NCI-H2081 (cell line): ENCODE data around the gene TPO.
"Not testable (repeated sequence)": the region's sequence is repeated elsewhere in the genome, so short reads cannot be mapped to it uniquely, and the experiment has no call there.

Experiments used
- DNase-seq, 2 experiments: peaks; one replicate each; lab custom pipeline; 2025; lab: John Stamatoyannopoulos, UW

The TPO gene

DNA sequence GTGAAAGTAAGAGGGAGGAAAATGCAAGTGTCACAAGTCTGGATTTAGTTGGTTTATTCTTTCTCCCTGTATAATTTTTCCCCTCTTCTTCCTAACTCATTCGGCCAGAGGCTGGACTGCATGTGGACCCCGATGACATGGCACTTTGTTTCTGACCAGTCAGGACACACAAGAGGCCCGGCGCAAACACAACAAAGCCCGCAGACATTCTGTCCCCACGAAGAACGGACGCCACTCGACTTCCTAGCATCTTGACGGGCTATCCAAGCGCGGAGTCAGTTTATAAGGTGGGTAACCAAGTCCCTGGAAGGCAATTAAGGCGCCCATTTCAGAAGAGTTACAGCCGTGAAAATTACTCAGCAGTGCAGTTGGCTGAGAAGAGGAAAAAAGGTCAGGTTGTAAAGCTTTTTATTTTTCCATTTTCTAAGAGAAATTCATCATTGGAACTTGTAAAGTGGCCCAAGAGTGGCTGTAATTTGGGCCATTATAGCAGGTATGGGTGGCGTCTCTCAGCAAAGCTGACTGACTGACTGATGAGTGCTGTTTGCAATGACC, at the start of gene TPO:
TPO (plus strand) TSS at position 308 of the 555 bp plus-strand sequence. CDS start 946 bp downstream, outside the sequence.
- DNase-seq = no peak

DNA sequence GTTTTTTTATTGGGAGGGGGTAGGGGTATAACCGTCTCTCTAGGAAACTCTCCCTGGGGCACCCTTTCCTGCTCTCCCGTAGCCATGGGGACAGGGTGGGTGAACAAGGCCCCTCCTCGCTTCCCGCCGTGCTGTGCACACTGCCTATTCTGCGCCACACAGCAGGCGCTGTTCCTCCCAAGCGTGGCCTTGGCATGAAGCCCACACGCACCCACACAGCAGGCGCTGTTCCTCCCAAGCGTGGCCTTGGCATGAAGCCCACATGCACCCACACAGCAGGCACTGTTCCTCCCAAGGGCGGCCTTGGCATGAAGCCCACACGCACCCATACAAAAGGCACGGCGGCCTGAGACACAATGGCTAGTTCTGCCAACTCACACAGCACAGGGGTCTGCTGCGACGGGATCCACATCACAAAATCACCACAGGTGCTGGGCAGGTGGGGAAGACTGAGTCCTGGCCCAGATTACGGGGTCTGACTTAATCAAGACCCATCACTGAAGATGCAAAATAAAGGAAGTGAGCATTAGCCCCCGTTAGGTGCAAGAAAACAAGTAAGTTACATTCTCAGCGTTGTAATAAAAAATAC, 46.6 kb upstream of the TPO start:
- peak; percentile 92 to 97 for DNase-seq

DNA sequence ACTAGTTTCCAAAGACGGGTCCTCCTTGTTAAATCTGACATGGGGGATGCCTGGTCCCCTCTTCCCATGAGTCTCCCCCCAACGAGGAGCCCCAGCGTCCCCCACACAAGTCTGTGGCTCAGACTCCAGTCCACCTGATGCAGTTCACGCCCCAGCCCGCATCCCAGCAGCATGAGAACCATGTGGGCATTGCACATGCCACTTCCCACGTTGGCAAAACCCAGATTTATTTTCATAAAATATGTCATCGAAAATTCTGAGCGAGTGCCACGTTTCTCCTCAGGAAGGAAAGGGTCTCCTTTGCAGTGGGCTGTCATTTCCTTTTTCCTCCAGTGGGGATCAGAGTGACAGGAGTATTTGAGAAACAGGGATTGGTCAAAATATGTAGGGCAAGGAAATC, 45.7 kb upstream of the TPO start:
- DNase-seq = no peak

DNA sequence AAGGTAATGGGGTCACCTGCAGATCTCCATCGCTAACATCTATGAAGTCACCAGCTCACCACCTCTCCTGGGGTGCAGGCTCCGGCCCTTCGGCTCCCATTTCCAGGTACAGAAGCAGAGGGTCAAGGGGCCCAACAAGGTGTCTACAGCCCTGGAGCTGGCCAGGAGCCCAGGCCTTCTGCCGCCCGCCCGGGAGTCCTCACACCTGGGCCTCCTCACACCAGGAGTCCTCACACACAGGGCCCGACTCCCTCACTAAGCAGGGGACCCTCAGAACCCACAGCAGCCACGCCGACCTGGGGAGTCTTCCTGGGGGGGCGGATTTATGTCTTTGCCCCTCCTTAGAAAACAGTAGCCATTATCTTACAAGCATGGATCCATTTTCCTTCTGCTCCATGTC, 43.4 kb upstream of the TPO start:
- DNase-seq = no peak

DNA sequence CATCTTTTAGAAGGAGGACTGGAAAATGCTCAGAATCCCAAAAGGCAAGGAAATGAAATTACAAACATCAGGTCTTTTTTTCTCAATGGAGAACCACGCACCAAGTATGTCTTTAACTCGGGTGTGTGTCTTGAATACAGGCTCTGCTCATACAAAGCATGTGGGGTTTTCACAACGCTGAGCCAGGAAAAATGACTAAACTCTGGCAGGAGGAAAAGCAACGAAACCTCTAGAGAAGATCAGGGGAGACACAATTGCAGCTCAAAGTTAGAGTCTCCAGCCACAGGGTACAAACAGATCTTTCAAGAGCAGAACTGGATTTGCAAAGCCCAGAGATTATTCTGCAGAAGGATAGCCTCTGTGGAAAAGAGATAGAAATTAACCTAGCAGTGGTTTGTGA, 42.8 kb upstream of the TPO start:
- no peak for DNase-seq

DNA sequence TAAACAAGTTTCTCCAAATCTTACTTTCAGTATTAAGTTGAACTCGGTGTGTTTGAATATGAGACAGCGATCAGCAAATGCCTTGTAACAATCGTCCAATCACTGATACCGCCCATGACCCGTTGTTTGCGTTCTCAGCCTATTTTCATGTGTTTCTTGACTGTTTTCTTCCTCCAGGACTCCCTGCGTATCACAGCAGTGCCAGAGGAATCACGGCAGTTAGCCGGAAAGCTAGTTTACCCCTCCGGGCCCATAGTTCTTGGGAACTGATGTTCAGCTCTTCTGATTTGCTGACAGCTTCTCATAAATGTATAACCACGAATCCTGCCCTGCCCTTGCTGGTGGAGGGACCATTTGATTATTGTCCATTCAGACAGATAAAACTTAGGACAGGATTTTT, 42.2 kb upstream of the TPO start:
- DNase-seq = no peak

DNA sequence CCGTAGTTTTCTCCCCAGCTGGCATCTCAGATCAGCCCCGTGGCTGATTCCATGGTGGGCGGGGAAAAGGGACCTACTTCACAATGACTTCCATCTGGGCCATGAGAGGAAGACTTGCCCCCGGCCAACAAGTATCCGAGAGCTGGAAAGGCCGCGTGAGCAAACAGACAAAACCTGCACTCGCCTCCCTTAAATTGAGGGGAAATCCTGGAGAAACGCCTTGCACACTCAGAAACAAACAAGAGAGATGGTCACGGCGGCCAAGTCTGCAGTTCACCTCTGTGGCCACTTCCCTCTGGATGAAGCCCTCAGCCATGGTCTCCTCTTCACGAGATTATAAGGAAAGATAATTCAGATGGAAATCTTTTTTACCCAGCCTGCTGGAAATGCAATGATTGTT, 39.4 kb upstream of the TPO start:
- DNase-seq = no peak

DNA sequence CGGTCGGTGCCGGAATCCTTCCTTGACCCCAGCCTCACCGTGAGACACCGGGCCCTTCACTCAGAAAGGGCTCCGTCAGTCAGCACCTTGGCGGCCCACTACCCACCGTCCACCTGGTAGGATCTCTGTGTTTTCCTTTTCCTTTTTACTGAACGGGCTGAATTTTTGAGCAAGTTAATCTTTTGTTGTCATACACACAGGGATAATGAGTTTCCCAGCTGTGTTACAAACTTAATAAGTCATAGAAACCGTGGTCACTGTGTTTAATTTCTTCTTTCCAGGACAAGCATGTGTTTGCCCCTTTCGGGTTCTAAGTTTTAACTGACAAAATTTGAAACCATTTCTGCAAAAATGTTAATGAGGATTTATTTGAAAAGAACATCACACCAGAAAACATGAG, 39.0 kb upstream of the TPO start:
- DNase-seq = no peak

DNA sequence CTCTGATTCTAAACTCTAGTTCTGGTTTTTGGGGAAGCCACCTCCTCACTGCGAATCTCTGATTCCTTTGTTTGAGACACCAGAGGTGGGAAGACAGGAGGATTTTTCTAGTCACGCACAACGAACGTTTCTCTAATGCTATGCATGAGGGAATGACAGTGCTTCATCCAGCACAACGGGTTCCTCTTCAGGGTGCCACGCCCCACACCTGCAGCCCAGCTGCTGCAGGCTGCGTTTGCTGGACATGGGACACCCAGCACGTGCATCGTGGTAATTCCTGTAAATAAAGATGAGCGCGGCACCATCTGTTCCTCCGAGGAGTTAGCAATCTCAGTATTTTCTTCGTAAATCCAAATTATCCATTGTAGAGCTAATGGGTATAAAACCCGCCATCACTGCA, 37.5 kb upstream of the TPO start:
- no peak for DNase-seq

DNA sequence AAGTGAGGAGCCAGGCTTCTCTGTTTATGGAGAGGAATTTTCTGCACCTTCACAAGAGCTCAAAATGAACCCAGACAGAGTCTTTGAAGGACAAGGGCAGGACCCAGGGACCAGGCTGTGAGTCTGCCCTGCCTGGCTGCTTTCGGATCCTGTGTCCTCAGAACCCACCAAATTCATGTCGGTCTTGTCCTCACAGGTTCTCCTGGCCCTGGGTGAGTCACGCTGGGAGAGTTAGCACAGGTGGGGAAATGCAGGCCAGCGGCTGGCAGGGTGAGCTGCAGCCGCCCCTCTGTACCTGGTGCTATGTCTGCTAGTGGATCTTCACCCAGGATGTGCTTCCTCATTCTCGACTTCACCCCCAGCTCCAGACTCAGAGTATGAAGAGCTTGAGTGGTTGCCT, 35.8 kb upstream of the TPO start:
- DNase-seq = no peak

DNA sequence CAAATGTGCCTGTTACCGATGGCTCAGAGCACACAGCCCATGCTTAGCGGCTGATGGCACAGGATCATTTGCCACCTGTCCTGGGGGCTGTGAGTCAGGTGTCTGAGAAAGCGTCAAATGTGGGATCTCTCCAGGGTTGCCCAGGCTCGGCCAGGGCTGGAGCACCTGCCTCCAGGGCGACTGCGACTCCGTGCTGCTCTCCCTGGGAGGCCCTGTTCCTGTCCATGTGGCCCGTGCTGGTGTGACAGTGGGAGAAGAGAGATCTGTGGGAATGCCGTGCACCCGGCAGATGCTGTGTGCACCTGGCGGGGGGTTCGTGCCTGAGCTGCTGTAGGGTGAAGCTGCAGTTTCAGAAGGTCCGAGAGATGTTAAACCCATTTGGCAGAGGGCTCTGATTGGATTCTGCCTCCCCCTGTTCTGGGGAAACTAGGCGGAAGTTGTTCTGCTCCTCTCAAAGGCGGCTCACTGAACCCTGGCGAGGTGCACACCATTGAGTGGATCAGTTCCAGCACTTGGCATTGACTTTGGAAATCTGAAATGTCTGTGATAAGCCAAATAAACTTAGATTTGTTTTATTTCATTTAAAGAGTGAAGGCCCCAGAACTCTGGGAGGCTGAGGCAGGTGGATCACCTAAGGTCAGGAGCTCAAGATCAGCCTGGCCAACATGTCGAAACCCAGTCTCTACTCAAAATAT, 34.7 kb upstream of the TPO start:
- DNase-seq = no peak

DNA sequence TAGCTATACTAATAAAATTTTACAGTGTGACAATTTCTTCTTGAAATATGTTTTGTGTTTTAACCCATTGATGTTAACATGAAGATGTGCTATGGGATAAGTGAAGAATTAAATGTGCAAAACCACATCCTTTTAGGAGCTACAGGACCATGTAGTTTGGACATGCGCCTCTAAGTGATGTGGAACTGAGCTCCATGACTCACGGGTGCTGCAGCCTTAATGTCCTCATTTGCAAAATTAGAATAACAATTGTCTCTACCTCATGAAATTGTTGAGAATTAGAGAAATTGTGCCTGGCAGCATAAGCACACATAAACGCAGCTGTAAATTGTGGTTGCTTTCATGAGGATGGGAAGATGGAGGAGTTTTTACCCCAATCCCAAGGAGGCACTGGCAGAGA, 31.6 kb upstream of the TPO start:
- DNase-seq = no peak

DNA sequence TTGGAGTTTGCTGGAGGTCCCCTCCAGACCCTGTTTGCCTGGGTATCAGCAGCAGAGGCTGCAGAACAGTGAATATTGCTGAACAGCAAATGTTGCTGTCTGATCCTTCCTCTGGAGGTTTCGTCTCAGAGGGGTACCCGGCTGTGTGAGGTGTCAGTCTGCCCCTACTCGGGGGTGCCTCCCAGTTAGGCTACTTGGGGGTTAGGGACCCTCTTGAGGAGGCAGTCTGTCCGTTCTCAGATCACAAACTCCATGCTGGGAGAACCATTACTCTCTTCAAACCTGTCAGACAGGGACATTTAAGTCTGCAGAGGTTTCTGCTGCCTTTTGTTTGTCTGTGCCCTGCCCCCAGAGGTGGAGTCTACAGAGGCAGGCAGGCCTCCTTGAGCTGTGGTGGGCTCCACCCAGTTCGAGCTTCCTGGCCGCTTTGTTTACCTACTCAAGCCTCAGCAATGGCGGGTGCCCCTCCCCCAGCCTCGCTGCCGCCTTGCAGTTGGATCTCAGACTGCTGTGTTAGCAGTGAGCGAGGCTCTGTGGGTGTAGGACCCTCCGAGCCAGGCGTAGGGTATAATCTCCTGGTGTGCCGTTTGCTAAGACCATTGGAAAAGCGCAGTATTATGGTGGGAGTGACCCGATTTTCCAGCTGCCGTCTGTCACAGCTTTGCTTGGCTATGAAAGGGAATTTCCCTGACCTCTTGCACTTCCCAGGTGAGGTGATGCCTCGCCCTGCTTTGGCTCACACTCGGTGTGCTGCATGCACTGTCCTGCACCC, 25.1 kb upstream of the TPO start:
- not testable (repeated sequence) for DNase-seq

DNA sequence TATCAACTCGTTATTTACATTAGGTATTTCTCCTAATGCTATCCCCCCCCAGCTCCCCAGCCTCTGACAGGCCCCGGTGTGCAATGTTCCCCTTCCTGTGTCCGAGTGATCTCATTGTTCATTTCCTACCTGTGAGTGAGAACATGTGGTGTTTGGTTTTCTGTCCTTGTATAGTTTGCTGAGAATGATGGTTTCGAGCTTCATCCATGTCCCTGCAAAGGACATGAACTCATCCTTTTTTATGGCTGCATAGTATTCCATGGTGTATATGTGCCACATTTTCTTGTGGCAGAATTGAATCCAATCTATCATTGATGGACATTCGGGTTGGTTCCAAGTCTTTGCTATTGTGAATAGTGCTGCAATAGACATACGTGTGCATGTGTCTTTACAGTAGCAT, 23.1 kb upstream of the TPO start:
- DNase-seq = not testable (repeated sequence)

DNA sequence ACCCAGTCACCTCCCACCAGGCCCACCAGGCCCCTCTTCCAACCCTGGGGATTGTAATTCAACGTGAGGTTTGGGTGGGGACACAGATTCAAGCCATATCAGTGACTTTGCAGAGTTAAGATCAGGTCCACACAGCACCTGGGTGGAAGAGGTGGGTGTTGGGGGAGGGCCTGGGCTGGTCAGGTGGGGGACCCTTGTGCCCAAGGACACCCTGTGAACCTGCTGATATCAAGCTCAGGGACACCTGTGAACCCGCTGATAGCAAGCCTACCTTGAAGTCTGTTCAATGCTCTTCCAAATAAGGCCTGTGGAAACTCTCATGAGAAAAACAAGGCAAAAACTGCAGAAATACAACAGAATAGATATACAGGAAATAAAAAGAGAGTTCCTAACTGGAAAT, 19.9 kb upstream of the TPO start:
- DNase-seq = no peak

DNA sequence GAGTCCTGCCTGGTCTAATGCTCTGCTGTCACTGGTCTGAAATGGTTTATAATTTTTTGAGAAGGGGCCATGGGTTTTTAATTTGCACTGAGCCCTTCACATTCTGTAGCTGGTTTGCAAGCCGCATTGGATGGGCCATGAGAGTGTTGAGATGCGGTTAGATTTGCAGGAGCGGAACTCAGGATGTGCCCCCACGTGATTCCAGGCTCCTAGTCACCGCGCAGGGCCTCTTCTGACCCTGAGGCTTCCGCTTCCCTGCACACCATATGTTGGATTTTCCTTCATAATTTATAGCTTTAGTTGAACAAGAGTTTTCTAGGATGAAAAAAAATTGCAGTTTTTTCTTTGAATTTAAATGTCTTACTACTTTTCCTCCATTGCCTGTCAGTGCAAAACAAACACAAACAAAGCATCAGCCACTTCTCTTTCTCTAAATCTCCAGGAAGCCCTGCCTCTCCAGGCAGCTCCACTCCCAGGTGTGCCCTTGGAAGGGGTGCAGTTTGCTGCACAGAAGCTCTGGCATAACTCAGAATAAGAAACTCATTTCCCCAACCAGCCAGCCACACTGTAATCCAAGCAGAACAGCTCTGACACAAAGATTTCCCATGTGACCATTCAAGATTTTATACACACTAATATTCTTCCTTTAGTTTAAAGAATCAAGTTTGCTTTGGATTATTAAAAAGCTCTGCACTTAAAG, 18.4 kb upstream of the TPO start:
- no peak for DNase-seq

DNA sequence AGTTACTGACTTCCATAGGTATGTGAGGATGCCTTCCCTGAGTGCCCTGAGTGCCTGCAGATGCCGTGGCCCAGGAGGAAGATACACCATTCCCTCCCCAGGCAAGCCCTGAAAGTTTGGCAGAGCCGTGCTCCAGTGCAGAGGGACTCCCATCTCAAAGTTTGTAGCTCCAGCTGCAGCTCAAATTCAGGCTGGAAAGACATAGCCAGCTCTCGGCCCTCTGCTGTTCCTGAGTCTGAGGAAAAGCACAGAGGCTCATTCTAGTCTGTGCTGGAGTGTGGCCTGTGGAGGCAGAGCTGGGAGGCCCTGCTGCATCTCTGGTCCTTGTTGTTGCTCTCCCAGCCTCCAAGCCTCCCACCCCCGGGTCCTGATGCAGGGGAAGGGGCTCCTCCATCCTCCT, 15.9 kb upstream of the TPO start:
- DNase-seq = no peak

DNA sequence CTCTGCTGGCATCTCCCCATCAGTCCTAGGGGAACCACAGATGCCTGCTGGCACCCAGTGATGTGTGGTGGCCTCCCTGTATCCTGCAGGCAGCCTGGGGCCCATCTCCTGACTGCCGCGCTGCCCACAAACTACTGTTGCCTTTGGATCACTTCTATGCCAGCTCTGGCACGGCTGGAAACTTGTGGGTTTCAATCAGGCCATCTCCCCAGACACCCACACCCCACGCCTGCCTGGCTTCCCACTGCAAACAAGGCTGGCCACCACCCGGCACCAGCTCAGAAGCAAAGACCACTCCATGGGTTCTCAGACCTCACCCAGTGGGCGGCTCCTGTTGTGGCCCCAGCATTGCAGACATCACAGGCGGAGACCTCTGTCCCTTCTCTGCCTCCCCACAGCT, 15.1 kb upstream of the TPO start:
- no peak for DNase-seq

DNA sequence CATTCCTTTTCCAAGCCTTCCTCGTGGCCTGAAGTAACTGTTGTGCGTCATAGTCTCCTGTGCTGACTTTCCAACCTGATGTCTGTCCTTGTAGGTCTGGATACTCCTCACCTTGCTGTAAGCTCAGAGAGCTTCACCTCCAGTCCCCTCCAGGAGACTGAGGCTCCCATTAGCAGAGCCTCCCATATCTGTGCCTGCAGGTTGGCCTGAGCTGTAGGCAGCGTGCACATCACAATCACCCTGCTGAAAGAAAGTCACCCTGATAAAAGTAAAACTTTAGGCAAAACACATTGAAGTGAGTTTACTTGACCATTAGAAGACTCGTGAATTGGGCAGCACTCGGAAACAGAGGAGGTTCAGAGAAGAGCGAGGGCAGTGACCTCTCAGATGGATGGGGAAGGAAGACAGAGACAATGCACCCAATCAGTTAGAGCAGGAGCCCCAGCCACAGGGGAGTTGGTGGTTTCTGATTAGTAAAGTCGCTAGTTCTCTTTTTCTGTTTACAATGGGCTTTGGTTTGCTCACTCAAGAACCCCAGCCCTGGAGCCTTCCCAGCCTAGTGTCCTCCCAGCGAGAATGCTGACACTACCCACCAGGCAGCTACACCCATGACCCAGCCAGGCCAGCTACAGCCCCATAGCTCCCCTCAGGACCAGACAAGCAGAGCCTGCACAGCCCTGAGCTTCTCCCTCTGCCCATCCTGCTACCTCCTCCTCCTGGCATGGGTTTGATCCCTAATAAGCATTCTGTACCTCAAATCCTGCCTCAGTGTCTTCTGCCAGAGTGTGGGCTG, 12.1 kb upstream of the TPO start:
- DNase-seq = no peak

DNA sequence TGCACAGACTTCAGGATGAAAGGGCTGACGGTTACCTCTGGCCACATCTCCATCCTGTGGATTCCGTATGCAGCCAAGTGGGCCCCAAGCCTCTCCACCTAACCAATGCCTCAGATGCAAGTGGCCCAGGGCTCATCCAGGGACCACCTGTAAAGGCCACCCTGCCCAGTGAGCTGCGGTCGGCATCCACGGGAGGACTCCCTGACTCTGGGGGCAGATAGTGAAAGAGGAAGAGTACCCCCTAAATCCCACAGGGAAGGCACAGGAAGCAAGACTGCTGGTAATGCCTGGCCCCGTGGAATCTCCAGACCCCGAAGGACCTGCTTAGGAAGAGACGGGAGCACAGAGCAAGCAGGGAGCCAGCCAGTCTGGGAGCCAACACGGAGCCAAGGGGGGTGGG, 11.2 kb upstream of the TPO start:
- DNase-seq = no peak

DNA sequence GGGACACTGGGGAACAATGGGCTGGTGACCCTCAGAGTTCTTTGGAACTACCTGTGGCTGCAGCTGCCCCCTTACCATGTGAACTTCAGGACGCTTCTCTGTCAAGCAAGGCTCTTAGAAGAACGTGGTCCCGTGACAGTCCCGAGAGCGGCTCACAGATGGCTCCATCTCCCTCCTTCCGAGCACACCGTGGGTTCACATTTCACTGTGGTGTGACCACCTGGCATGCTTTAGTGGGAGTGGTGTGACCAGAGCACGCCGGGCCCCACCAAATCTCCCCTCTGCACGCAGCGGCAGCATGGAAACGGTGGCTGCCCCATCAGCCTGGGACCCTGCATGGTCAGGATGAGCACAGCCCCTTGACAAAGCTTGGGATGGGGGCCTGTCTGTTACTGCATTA, 9.7 kb upstream of the TPO start:
- DNase-seq = no peak

DNA sequence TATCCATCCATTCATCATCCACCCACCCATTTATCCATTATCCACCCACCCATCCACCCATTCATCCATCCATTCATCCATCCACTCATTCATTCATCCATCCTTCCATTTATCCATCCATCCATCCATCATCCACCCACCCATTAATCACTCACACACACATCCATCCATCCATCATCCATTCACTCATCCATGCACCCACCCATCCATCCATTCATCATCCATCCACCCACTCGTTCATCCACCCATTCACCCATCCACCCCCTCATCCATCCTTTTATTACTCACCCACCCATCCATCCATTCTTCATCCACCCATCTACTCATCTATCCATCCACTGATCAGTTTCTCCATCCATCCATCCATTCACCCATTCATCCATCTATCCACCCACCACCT, 8.1 kb upstream of the TPO start:
- DNase-seq = no peak
